Adrenal gland (tissue), 12 donors: ENCODE data around the gene SCO2. TPM values are rescaled to one million over a fixed set of nuclear protein-coding genes. Genes with fewer than 3 reads are reported as not detected.

ENCODE experiments used
- DNase-seq, 7 donors: peaks; one replicate each; pipeline ENCODE4 v3.0.0-alpha.2; 2019 to 2020
- H3K27ac ChIP-seq, 5 donors: fragments of 200-600 bp; sonication (generic) in 4 of 5; 1 replicate in 3 of 5; 2 replicates in 2 of 5; pipeline versions ENCODE4 v1.5.1 to v1.8.0; 2016 to 2020; ENCODE audit warnings: mild to moderate bottlenecking in 1 of 5
- H3K27me3 ChIP-seq: fragments of 200-600 bp; 2 replicates; pipeline ENCODE4 v1.8.0; 2021
- H3K36me3 ChIP-seq, 2 donors: fragments of 200-600 bp; replicated peaks in 1 of 2; 1 replicate in 1 of 2; 2 replicates in 1 of 2; pipeline versions ENCODE4 v1.5.1 to v1.8.0; 2018 to 2022
- H3K4me1 ChIP-seq, 2 donors: fragments of 200-600 bp; replicated peaks in 1 of 2; 1 replicate in 1 of 2; 2 replicates in 1 of 2; pipeline versions ENCODE4 v1.5.1 to v1.8.0; 2018 to 2021
- H3K4me3 ChIP-seq, 4 donors: fragments of 200-600 bp; sonication (generic) in 3 of 4; one replicate each; pipeline ENCODE4 v1.5.1; 2016 to 2018
- H3K9me3 ChIP-seq, 3 donors: fragments of 200-600 bp; sonication (generic) in 1 of 3; replicated peaks in 1 of 3; 1 replicate in 2 of 3; 2 replicates in 1 of 3; pipeline versions ENCODE4 v1.5.1 to v1.8.0; 2016 to 2021
- POLR2A ChIP-seq, 2 donors: fragments of 450-650 bp; IDR thresholded peaks; one replicate each; pipeline ENCODE4 v1.6.1; 2017; ENCODE audit warnings: antibody characterized with exemption in 2 of 2, mild to moderate bottlenecking in 2 of 2, moderate library complexity in 1 of 2
- WGBS, 4 donors: extraction: QIAGEN DNeasy Blood & Tissue Kit in 2 of 4; methylation state at CpG; one replicate each; pipeline versions ENCODE4 v1.1.5 to v1.1.7; 2013 to 2017; 5-methylcytosine and 5-hydroxymethylcytosine counted together
- intact Hi-C, 2 donors: fragments of 100-400 bp; cut with DNase I; formaldehyde crosslinking; loops; one replicate each; pipeline versions ENCODE4 v1.14.1 to v1.15.0; 2022 to 2023
- polyA plus RNA-seq, 3 donors: library from polyadenylated mRNA; stranded (reverse); fragments of 200-250 nt in 2 of 3; fragments of 350-450 nt in 1 of 3; fragmentation: Illumina TruSeq in 1 of 3; extraction: RNeasy Lipid Tissue Mini Kit (QIAGEN cat#74804) in 1 of 3; gene quantifications; one replicate each; pipeline ENCODE4 v1.2.3, GENCODE V29; 2013 to 2014
- total RNA-seq, 9 donors: library from RNA; depleted of rRNA in 4 of 9; stranded (reverse); fragments of >200 nt in 4 of 9; fragments of 120-200 nt in 1 of 9; fragmentation: NEBNext Ultra II Directional in 1 of 9; extraction: Animal tissue kit (Norgen Biotek cat#: 25700) in 1 of 9; gene quantifications; one replicate each; pipeline versions ENCODE4 v1.1.0 to v1.2.4, GENCODE V29; 2013 to 2023
- TF ChIP-seq, protein P1 (sequence below), 6 experiments: fragments of 450-650 bp in 4 of 6; fragments of 200-600 bp in 2 of 6; sonication (generic) in 1 of 6; IDR thresholded peaks; 1 replicate in 5 of 6; 2 replicates in 1 of 6; pipeline versions ENCODE4 v1.5.1 to v1.8.0; 2016 to 2021; ENCODE audit warnings: antibody characterized with exemption in 6 of 6, mild to moderate bottlenecking in 2 of 6, moderate library complexity in 1 of 6
- donor health status: healthy with polysubstance abuse.
- donor health status: Bipolar disorder and iron deficiency.
- donor health status: DM: yes; HTN: yes; CAD: no.
- donor health status: DM: no; HTN: no; CAD: no.
- donor health status: DM: no; HTN: no; CAD: no.
- donor health status: DM: yes; HTN: yes; CAD: no.

SCO2 gene
- total and polyA plus RNA-seq, 12 donors, result 0.78 to 7.8 (median 1.7) TPM; not detected in 3

DNA sequence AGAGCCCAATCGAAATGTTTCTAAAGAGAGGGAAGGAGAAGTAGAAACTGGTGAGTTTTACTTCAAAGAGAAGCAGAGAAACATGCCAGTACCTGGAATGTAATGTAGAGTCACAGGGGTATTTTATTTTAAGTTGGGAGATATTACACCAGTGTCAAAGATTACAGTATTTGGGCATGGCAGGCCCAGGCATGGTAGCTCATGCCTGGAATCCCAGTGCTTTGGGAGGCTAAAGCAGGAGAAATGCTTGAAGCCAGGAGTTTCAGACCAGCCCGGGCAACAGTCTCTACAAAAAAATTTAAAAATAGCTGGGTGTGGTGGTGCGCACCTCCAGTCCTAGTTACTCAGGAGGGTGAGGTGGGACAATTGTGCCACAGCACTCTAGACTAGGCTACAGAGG, 34.6 kb upstream of the SCO2 start:
- no peaks in the 10 kb centered on the region for H3K27me3 ChIP-seq
- H3K4me3 ChIP-seq, result no peak overlapping the region
- H3K36me3 ChIP-seq, result no peaks in the 10 kb centered on the region
- 78 to 90% (median 86%) methylated on average over 3 of the region's 3 CpGs for WGBS, 4 donors
- H3K27ac ChIP-seq, result no peak overlapping the region
- no peak for DNase-seq
- intact Hi-C loops, result no loop called here
- TF ChIP-seq, protein P1, sequence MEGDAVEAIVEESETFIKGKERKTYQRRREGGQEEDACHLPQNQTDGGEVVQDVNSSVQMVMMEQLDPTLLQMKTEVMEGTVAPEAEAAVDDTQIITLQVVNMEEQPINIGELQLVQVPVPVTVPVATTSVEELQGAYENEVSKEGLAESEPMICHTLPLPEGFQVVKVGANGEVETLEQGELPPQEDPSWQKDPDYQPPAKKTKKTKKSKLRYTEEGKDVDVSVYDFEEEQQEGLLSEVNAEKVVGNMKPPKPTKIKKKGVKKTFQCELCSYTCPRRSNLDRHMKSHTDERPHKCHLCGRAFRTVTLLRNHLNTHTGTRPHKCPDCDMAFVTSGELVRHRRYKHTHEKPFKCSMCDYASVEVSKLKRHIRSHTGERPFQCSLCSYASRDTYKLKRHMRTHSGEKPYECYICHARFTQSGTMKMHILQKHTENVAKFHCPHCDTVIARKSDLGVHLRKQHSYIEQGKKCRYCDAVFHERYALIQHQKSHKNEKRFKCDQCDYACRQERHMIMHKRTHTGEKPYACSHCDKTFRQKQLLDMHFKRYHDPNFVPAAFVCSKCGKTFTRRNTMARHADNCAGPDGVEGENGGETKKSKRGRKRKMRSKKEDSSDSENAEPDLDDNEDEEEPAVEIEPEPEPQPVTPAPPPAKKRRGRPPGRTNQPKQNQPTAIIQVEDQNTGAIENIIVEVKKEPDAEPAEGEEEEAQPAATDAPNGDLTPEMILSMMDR (IDR thresholded peaks at IDR 0.05), result no peak
- TF ChIP-seq POLR2A (IDR thresholded peaks at IDR 0.05), result no peak
- H3K4me1 ChIP-seq, result peaks cover 6 to 8% of the 10 kb centered on the region in 2 donors
- no peaks in the 10 kb centered on the region for H3K9me3 ChIP-seq

DNA sequence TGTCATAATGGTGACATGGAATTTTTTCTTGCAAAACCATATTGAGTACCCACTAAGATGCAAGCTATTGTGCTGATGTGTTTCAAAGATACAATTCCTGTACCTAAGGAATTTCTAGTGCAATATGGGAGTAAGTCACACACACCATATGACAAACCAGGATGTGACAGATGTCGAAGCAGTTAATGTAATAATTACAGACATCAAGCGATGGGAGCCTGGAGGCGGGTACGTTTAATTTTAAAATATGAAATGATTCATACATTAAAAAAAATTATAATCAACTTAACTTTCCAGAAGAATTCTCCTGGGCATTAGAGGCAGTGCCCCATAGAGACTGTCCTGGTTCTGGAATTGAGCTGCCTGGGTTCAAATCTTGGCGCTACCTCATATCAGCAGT, 31.3 kb upstream of the SCO2 start:
- Histone ChIP-seq H3K27me3 (no peaks in the 10 kb centered on the region), H3K4me3 (no peak overlapping the region), H3K36me3 (no peaks in the 10 kb centered on the region), H3K9me3 (no peaks in the 10 kb centered on the region), H3K27ac (no peak overlapping the region), H3K4me1 (no peaks in the 10 kb centered on the region)
- WGBS, 4 donors, result 81 to 88% (median 86%) methylated on average over 5 of the region's 5 CpGs
- DNase-seq, result no peak
- no peak for TF ChIP-seq POLR2A (IDR thresholded peaks at IDR 0.05)
- TF ChIP-seq, protein P1 (IDR thresholded peaks at IDR 0.05), result no peak
- intact Hi-C loops, result no loop called here

DNA sequence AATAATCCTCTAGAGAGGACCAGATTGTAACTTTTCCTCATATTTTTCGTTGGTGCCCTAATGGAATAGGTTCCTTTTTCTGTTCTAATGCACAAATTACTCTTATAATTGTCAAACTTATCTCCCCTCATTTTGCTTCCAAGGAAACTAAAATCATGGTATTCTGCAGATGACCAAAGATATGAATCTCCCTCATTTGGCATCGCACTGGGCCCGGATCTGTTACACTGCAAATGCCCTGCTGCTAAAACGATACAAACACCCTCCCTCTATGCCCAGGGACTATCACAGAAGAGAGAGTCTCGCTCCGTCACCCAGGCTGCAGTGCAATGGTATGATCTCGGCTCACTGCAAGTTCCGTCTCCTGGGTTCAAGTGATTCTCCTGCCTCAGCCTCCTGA, 27.9 kb upstream of the SCO2 start:
- Histone ChIP-seq H3K27ac (no peak overlapping the region), H3K27me3 (peaks cover 10% of the 10 kb centered on the region), H3K4me1 (no peaks in the 10 kb centered on the region), H3K4me3 (no peak overlapping the region), H3K36me3 (no peaks in the 10 kb centered on the region), H3K9me3 (no peaks in the 10 kb centered on the region)
- no peak for DNase-seq
- TF ChIP-seq, protein P1 (IDR thresholded peaks at IDR 0.05), result no peak
- no peak for TF ChIP-seq POLR2A (IDR thresholded peaks at IDR 0.05)
- WGBS, 4 donors, result 73 to 83% (median 74%) methylated on average over 8 of the region's 8 CpGs
- intact Hi-C loops, result no loop called here

DNA sequence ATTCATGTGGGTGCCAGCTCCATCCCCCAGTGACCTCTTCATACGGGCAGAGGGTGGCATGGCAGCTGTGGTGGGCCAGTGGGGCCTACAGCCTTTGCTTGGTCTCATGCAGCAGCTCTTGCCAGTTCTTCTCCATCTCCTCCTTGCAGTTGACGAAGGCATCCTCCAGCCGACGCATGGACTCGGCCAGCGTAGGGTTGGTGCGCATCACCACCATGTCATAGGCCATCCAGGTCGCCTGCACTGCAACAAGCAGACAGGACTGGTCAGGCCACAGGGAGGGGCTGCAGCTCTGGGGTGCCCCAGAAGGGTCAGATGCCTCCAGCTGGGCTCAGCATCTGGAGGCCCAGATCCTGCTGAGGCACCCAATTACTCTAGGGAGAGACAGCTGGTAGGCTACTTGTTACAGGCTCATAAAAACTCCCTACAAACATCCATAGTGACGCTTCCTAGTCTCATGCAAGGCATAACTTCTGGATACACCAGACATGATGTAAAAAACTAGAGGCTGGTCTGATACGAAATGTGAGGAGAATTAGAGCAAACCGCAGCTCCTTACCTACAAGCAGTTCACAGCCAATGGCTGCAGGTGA, 25.9 kb upstream of the SCO2 start:
- intact Hi-C loops, result no loop called here
- TF ChIP-seq, protein P1 (IDR thresholded peaks at IDR 0.05), result no peak
- no peak for TF ChIP-seq POLR2A (IDR thresholded peaks at IDR 0.05)
- Histone ChIP-seq H3K27ac (no peak overlapping the region), H3K4me3 (no peak overlapping the region), H3K9me3 (no peaks in the 10 kb centered on the region), H3K36me3 (no peaks in the 10 kb centered on the region), H3K4me1 (no peaks in the 10 kb centered on the region), H3K27me3 (peaks cover 24% of the 10 kb centered on the region)
- 94 to 99% (median 95%) methylated on average over 9 to 11 of the region's 11 CpGs for WGBS, 4 donors
- DNase-seq, result no peak
